ENCODE data around the gene C4B.
"Not testable (repeated sequence)": the region's sequence is repeated elsewhere in the genome, so short reads cannot be mapped to it uniquely, and the experiment has no call there.

Gene C4B

GRCh38 chr6:32014547-32014946 is at the start of gene C4B:
TSS of gene C4B (plus strand) at chr6:32014795. CDS start at chr6:32014846, 51 bp downstream.
- not testable (repeated sequence) for DNase-seq (ENCODE audit: low read depth)

- DNase-seq (ENCODE audit: low read depth) = no peak
Observed at GRCh38 chr6:31965700-31966099, 48.9 kb upstream of the C4B start.

DNA sequence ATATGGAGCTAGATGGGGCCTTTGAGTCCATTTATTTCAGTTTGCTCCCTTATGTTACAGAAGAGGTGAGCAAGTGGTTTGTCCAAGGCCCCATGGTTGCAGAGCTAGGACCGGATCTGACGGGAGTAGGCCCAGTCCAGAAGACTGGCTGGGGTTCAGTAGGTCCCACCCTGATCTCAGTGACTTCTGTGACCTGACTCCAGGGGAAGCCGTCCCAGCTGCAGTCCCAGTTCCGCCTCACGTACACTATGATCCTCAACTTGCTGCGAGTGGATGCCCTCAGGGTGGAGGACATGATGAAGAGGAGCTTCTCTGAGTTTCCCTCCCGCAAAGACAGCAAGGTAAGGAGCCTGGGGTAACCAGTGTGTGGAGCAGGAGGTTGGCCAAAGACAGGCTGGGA is 48.1 kb upstream of the C4B start:
- no peak for DNase-seq (ENCODE audit: low read depth)

DNA sequence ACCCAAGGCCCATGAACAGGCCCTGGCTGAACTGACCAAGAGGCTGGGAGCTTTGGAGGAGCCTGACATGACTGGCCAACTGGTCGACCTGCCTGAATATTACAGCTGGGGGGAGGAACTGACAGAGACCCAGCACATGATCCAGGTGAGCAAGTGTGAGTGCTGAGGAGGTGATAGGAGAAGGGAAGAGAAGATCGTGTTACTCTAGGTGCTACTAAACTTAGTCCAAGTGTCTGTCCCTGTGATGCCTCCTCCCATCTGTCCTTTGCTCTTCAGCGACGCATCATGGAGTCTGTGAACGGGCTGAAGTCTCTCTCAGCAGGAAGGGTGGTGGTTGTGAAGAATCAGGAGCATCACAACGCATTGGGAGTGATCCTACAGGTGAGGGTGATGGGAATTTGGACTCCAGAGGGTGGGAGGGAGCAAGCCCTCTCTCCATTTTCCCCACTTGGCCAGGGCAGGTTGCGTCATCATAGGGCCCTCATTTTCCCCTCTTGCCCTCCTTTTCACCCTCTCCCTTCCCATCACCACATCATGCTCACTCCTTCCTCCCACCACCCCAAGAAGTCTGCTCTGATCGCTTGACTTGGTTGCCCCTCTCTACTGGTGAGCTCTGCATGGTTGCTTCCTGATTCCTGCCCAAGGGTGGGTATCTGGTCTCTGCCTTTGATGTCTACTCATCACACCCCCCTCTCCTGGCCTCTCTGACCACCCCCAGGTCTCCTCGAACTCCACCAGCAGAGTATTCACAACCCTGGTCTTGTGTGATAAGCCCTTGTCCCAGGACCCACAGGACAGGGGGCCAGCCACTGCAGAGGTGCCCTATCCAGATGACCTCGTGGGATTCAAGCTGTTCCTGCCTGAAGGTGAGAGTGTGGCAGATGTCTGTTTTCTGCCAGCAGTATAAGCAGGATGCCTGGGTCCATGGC is 47.3 kb upstream of the C4B start:
- DNase-seq (ENCODE audit: low read depth) = no peak

GRCh38 chr6:31967926-31968320 is 46.7 kb upstream of the C4B start:
- DNase-seq (ENCODE audit: low read depth) = no peak

DNA sequence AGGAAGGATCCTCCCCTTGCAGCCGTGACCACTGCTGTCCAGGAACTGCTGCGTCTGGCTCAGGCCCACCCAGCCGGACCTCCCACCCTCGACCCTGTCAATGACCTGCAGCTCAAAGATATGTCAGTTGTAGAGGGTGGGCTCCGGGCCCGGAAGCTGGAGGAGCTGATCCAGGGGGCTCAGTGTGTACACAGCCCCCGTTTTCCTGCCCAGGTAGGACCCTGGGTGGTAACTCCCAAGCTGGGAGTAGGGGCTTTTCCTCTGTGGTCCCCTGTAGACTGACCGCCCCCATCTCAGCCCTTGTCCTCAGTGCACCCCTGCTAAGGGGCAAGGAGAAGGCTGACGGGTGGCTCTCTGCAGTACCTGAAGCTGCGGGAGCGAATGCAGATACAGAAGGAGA is 46.3 kb upstream of the C4B start:
- no peak for DNase-seq (ENCODE audit: low read depth)

DNA sequence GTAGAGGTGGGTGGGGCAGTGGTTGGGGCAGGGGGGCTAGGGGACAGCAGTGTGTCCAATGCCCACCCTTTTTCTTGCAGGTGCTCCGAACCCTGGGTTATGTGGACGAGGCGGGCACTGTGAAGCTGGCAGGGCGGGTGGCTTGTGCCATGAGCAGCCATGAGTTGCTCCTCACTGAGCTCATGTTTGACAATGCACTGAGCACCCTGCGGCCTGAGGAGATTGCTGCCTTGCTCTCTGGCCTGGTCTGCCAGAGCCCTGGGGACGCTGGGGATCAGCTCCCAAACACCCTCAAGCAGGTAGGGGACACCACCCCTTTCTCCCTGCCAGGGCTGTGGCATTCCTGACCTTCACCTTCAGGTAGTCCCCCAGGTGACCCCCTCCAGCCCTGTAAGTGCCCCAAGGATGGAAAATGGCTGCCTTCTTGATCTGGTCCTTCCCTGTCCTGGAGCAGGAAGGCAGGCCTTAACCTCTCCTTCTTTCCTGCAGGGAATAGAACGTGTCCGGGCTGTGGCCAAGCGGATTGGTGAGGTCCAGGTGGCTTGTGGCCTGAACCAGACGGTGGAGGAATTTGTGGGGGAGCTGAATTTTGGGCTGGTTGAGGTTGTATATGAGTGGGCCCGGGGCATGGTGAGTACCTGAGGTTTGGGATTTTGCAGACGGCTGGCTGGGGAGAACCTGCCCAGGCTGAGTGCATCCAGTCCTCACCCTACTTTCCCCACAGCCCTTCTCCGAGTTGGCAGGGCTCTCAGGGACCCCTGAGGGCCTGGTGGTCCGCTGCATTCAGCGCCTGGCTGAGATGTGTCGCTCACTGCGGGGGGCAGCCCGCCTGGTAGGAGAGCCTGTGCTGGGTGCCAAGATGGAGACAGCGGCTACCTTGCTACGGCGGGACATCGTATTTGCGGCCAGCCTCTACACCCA is 45.5 kb upstream of the C4B start:
- DNase-seq (ENCODE audit: low read depth) = no peak

DNA sequence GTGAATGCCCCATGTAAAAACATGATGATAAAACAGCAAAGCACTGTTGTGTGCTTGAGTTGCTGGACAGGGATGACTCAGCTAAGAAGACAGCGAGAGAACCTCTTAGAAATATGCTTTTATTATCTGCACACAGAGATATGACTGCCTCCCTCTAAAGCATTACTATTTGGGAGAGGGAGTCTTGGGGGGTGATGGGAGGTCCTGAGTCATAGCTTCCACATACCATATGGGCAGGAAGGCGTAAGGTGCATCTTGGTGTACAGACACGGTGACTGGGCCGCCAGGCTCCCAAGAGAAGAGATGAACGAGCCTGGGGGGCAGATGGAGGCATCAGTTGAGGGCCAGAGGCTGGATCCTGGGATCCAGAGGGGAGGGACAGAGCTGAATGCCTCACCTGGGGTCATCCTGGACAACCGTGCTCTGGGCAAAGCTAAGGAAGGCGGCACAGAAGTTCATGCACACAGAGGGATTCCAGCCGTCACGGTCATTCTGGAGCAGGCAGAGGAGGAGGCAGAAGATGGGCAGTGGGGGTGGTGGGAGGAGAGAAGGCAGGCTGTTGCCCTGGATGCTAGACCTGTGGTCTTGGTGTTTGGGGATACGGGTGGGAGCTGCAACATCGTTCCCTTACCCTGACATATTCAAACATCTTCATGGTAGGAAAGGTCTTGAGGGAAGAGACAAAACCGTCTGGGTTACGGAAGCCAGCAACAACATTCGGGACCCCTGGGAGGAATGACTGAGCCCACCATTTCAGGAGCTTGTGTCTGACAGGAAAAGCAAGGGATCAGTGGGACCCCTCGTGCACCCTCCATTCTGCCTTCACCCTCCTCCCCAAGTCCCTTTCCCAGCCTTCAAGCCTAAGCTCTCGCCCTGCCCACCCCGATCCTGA is 44.6 kb upstream of the C4B start:
- no peak for DNase-seq (ENCODE audit: low read depth)

GRCh38 chr6:31970604-31971271 is 43.9 kb upstream of the C4B start:
- no peak for DNase-seq (ENCODE audit: low read depth)

DNA sequence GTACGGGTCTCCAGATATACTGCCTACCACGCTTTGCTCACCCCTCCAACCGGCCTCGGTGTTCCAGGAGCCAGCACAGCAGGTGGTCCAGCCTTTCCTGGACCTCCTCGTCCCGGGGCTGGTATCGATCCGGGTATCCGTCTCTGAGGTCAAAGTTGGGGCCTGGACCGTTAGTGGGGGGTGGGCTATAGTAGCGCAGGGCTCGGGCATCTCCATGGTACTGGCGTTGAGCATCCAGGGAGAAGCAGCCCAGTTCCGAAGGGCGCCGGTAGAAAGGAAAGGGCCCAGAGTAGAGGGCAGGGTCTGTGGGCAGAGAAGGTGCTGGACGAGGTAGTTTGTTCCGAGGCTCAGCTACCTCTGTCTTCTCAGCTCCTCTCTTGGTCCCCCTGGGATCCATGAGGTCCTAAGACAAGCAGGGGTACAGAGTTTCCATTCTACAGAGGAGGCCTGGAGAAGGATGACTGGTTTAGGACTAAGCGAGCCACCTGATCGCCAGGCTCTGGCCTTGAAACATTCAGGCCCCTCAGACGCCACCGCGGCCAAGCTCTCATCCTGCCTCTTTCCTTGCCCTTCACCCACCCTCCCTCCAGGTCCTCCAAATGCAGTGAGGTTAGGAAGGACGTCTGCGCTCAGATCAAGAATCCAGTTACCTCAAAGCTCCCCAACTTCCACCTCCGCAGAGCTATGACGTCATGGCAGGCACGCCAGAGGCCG is 43.2 kb upstream of the C4B start:
- DNase-seq (ENCODE audit: low read depth) = no peak

- peak; percentile 91 for DNase-seq (ENCODE audit: low read depth)
Observed at GRCh38 chr6:31971993-31972708, 42.4 kb upstream of the C4B start, which contains the start of gene DXO. TSS of gene DXO (minus strand) at chr6:31972138. CDS start at chr6:31971675, 463 bp downstream.

DNA sequence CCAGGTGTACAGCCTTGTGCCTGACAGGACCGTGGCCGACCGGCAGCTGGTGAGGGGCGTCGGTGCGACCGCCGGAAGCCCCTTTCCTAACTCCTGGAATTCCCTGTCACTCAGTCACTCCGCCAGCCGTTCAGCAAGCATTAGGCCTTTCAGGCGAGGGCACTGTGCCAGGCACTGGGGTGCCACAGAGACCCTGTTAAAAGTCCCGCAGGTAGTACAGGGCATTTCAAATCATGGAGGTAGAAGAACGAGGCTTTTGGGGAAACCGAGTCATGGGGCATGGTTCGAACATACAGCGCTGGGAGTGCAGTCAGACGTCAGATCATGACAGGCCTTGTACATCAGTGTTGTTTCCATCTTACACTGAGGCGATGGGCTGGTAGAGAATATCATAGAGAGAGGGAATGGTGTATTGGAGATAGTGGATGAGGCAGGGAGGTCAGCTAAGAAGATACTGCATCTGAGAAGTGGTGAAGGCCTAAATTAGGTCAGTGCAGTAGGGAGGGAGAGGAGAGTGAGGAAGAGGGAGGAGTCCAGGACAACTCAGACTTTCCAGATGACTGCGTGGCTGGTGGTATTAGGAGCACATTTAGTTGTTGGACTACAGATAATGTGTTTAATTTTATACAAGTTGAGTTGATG is 41.8 kb upstream of the C4B start:
- DNase-seq (ENCODE audit: low read depth) = no peak

- not testable (repeated sequence) for DNase-seq (ENCODE audit: low read depth)
Observed at GRCh38 chr6:31976065-31976464, 38.5 kb upstream of the C4B start.

DNA sequence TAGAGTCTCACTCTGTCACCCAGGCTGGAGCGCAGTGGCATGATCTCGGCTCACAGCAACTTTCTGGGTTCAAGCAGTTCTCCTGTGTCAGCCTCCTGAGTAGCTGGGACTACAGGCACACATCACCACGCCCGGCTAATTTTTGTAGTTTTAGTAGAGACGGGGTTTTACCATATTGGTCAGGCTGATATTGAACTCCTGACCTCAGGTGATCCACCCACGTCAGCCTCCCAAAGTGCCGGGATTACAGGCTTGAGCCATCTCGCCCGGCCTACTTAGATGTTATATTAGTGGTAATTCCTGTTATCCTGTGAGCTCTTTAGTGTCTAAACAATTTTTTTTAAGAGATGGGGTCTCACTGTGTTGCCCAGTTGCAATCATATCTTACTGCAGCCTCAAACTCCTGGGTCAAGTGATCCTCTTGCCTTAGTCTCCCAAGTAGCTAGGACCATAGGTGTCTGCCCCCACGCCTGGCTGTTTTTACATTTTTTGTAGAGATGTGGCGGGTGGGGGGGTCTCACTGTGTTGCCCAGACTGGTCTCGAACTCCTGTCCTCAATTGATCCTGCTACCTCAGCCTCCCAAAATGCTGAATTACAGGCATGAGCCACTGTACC is 36.7 kb upstream of the C4B start:
- DNase-seq (ENCODE audit: low read depth) = no peak

DNA sequence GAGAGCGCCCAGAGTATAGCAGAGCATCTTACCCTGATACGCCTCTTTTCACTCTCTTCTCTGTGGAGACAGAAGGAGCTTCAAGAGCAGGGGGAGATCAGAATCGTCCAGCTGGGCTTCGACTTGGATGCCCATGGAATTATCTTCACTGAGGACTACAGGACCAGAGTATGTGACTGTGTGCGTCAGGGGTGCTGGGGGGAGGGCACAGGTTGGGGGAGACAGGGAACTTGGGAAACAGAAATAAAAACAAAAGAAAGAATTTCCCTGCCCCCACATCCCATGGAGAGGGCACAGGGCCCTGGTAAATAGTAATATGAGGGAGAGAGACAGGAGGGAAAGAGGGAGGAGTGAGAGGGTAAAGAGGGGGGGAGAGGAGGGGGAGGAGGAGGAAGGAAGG is 35.8 kb upstream of the C4B start:
- DNase-seq (ENCODE audit: low read depth) = no peak

DNA sequence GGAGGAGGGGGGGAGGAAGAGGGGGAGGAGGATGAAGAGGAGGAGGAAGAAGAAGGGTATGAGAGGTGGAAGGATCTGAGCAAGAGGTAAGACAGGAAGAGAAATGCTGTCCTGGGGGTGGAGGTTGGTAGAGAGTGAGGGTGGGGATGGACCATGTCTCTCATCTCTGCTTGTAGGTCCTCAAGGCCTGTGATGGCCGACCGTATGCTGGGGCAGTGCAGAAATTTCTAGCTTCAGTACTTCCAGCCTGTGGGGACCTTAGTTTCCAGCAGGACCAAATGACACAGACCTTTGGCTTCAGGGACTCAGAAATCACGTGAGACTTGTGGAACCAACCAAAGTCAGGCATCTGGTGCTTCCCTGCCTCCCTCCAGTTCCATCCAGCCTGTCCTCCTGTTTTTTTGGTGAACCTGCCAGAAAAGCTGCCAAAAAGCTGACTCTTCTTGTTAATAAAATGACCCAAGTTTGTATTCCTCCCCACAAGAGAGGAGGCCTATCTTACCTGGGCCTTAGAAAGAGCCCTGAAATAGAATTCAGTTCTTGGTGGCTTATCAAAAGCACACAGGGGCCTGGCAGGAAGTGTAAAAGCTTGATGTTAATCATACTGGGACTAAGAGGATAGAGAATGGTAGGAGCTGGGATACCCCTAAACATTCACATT is 35.2 kb upstream of the C4B start:
- no peak for DNase-seq (ENCODE audit: low read depth)

GRCh38 chr6:31980195-31980876 is 34.3 kb upstream of the C4B start:
- DNase-seq (ENCODE audit: low read depth) = not testable (repeated sequence)

DNA sequence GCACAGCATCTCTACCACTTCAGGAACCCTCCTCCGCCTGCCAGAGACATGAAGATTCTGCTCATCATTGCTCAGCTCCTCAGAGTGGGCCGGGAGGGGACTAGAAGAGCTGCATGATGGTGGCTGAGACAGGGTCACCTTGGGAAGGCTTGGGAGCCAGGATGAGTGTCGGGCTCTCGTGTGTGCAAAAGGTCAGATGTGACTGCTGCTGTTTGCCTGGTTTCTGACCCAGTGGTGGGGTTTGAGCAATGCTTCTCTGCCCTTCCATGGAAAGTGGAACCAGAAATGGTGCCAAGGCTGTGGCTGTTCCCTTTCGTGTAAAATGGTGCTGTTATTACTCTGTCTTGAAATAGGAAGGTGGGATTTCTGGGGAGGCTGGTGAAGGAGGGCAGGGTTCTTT is 33.6 kb upstream of the C4B start:
- DNase-seq (ENCODE audit: low read depth) = not testable (repeated sequence)
